NB4 (cell line): ENCODE results near the gene PITHD1.

Experiments used
- CTCF ChIP-seq: IDR thresholded peaks from one replicate; pipeline ENCODE4 v1.5.1; 2012; ENCODE audit warnings: low read depth, low read length
- POLR2A ChIP-seq: IDR thresholded peaks from 2 replicates; pipeline ENCODE4 v1.6.1; 2011; ENCODE audit warnings: mild to moderate bottlenecking; ENCODE audit not compliant: insufficient read length; ENCODE audit errors: extremely low read depth

DNA sequence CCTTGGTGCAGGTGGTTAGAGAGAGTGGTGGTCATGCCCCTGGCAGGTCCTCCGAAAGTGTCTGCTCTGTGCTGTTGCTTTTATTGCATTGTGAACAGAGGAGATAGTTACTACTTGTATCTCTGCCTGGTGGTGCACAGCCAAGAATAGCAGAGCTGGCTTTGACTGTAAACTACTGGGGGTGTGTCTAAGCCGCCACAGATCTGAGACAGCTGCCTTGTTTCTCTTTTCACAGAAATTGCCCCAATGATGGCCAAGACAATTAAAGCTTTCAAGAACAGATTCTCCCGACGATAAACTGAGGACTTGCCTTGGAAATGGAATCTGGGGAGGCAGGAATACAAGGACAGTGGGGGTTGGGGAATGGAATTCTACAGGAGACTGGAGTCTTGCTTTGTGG, 18.9 kb upstream of the PITHD1 start:
- TF ChIP-seq CTCF (no peak), POLR2A (no peak)
